GM12878 (cell line): ENCODE measurements around the gene TCP1. TPM values are rescaled to one million over a fixed set of nuclear protein-coding genes. Genes with fewer than 3 reads are reported as not detected.
"Not testable (repeated sequence)": the region's sequence is repeated elsewhere in the genome, so short reads cannot be mapped to it uniquely, and the experiment has no call there.

Experiments used
- ATAC-seq: fragments of 200-7000 bp; cut with Tn5 transposase; 3 replicates; pipeline ENCODE4 v1.9.1; 2020; ENCODE audit warnings: mild to moderate bottlenecking, moderate library complexity
- BruUV-seq: library from RNA; stranded (reverse); fragments of 400-500 nt; replicated peaks from 2 replicates; lab custom pipeline; 2021; lab: Mats Ljungman, UMichigan
- CTCF ChIA-PET: fragments of 300-600 bp; sonication (Branson Sonifier 250); formaldehyde crosslinking; extraction: SDS; loops from one replicate; lab custom pipeline; 2021; ENCODE audit warnings: inconsistent platforms; lab: Yijun Ruan, JAX
- POLR2A ChIA-PET: fragments of 350-600 bp; formaldehyde crosslinking; extraction: SDS; loops from one replicate; lab custom pipeline; 2021; ENCODE audit warnings: inconsistent platforms; lab: Charles Lee
- RAD21 ChIA-PET: fragments of 300-600 bp; sonication (Branson Sonifier 250); formaldehyde crosslinking; loops from one replicate; lab custom pipeline; 2023; ENCODE audit warnings: antibody characterized with exemption; ENCODE audit not compliant: unreplicated experiment; lab: Charles Lee
- SMC1A ChIA-PET: fragments of 300-600 bp; sonication (Branson Sonifier 250); formaldehyde crosslinking; loops from one replicate; lab custom pipeline; 2023; ENCODE audit not compliant: unreplicated experiment, uncharacterized antibody; lab: Charles Lee
- DNase-seq: peaks from one replicate; pipeline ENCODE4 v3.0.0-alpha.2; 2011; ENCODE audit warnings: low read depth, low spot score
- FAIRE-seq: peaks from 3 replicates; lab custom pipeline; 2011; peaks lifted over from hg19 to GRCh38; lab: Jason Lieb, UNC
- H2AFZ ChIP-seq: 2 replicates; pipeline ENCODE4 v1.6.0; 2011; ENCODE audit warnings: low read depth, low read length, control low read depth; ENCODE audit not compliant: control insufficient read depth
- H3K27ac ChIP-seq: 2 replicates; pipeline ENCODE4 v1.5.1; 2011; ENCODE audit warnings: control low read depth; ENCODE audit not compliant: control insufficient read depth, insufficient read depth
- H3K27me3 ChIP-seq, 2 experiments: replicated peaks in 1 of 2; 2 replicates each; pipeline versions ENCODE4 v1.6.0 to v1.6.1; 2011; ENCODE audit warnings: low read length in 1 of 2; ENCODE audit not compliant: control insufficient read depth in 2 of 2, insufficient read depth in 2 of 2
- H3K36me3 ChIP-seq, 2 experiments: 2 replicates each; pipeline ENCODE4 v1.5.1; 2011; ENCODE audit warnings: low read length in 1 of 2; ENCODE audit not compliant: control insufficient read depth in 2 of 2, insufficient read depth in 2 of 2
- H3K4me1 ChIP-seq: 2 replicates; pipeline ENCODE4 v1.6.1; 2011; ENCODE audit warnings: mild to moderate bottlenecking, low read length, moderate library complexity, mixed read lengths; ENCODE audit not compliant: control insufficient read depth, insufficient read depth
- H3K4me2 ChIP-seq: 2 replicates; pipeline ENCODE4 v1.6.0; 2011; ENCODE audit warnings: control low read depth; ENCODE audit not compliant: control insufficient read depth, insufficient read depth
- H3K4me3 ChIP-seq: fragments of 200-600 bp; sonication (generic); 2 replicates; pipeline ENCODE4 v1.5.1; 2016
- H3K79me2 ChIP-seq: 2 replicates; pipeline ENCODE4 v1.6.0; 2011; ENCODE audit warnings: low read length; ENCODE audit not compliant: control insufficient read depth, insufficient read depth
- H3K9ac ChIP-seq: 2 replicates; pipeline ENCODE4 v1.8.0; 2011; ENCODE audit warnings: low read length, control low read depth, mixed read lengths; ENCODE audit not compliant: control insufficient read depth, insufficient read depth
- H3K9me3 ChIP-seq: replicated peaks from 3 replicates; pipeline ENCODE4 v1.5.1; 2011; ENCODE audit warnings: mild to moderate bottlenecking, low read length; ENCODE audit not compliant: control insufficient read depth, insufficient read depth
- H4K20me1 ChIP-seq: 2 replicates; pipeline ENCODE4 v1.6.0; 2011; ENCODE audit not compliant: control insufficient read depth, insufficient read depth
- WGBS: methylation state at CpG from one replicate; pipeline ENCODE4 v1.1.6; 2016; ENCODE audit warnings: low lambda C conversion rate; ENCODE audit not compliant: insufficient replicate concordance, insufficient coverage; ENCODE audit errors: missing lambda C conversion rate; 5-methylcytosine and 5-hydroxymethylcytosine counted together
- in situ Hi-C: fragments of 300-500 bp; cut with MboI; formaldehyde crosslinking; loops from 9 replicates; pipeline ENCODE4 v1.14.3; 2018; ENCODE audit warnings: mixed read lengths
- intact Hi-C: fragments of 100-400 bp; cut with micrococcal nuclease; formaldehyde crosslinking; loops from one replicate; pipeline ENCODE4 v1.14.2; 2022; ENCODE audit not compliant: unreplicated experiment
- polyA plus RNA-seq, 11 experiments: library from polyadenylated mRNA; depleted of rRNA in 4 of 11; unstranded in 6 of 11; stranded (reverse) in 5 of 11; fragments of >200 nt; fragmentation: Nextera tagmentation in 4 of 11; fragmentation: Illumina TruSeq in 1 of 11; extraction: Ambion mirVana in 4 of 11; extraction: Trizol in 1 of 11; gene quantifications; 1 replicate in 1 of 11; 2 replicates in 10 of 11; pipeline versions ENCODE4 v1.2.1 to v1.2.3, GENCODE V29; 2011 to 2016; ENCODE audit warnings: inconsistent platforms in 2 of 11, missing spikeins in 2 of 11, low read depth in 1 of 11
- total RNA-seq, 4 experiments: library from RNA; depleted of rRNA in 3 of 4; stranded (reverse); fragments of >200 nt in 3 of 4; fragmentation: Illumina TruSeq in 1 of 4; extraction: Trizol in 1 of 4; gene quantifications; 2 replicates each; pipeline versions ENCODE4 v1.2.1 to v1.2.3, GENCODE V29; 2013 to 2021
- TF ChIP-seq, protein P1 (sequence below): fragments of 450-650 bp; IDR thresholded peaks from 2 replicates; pipeline ENCODE4 v1.6.1; 2017; ENCODE audit warnings: mild to moderate bottlenecking
- TF ChIP-seq, protein P2 (sequence below): fragments of 450-650 bp; IDR thresholded peaks from 2 replicates; pipeline ENCODE4 v1.6.1; 2016; ENCODE audit warnings: mild to moderate bottlenecking

Gene TCP1
- total and polyA plus RNA-seq, 10 of the 15 experiments (the other 5 are each of a cell fraction or from before 2014, with no cell fraction given) = 133 to 457 (median 306) TPM

DNA sequence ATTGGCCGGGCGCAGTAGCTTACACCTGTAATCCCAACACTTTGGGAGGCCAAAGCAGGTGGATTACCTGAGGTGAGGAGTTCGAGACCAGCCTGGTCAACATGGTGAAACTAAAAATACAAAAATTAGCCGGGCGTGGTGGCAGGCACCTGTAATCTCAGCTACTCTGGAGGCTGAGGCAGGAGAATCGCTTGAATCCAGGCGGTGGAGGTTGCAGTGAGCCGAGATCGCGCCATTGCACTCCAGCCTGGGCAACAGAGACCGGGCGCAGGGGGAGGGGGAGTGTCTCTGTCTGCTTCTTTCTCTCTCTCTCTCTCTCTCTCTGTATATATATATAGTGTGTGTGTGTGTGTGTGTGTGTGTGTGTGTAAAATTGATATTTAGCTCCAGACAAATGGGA is 56.9 kb downstream of the TCP1 start:
- BruUV-seq, FAIRE-seq: not testable (repeated sequence)
- CTCF ChIA-PET = interaction anchor here (1.1 to 2.3 kb wide), 7 partner anchors 10 to 131 kb away, joined by 3 to 5 read pairs (median 4); no protein-coding TSS in a partner anchor

More for the DNA sequence above, 56.9 kb downstream of the TCP1 start:
- H3K4me1 ChIP-seq, DNase-seq, ATAC-seq, H3K36me3 ChIP-seq, in situ Hi-C loops, H3K4me3 ChIP-seq, H2AFZ ChIP-seq, H3K27ac ChIP-seq, H3K4me2 ChIP-seq, H3K9ac ChIP-seq, H4K20me1 ChIP-seq, intact Hi-C loops, H3K9me3 ChIP-seq, H3K27me3 ChIP-seq: not testable (repeated sequence)
- POLR2A ChIA-PET = interaction anchor here (0.8 to 2.8 kb wide), 6 partner anchors 10 to 40 kb away, joined by 4 to 16 read pairs (median 5); partner anchors contain the start of gene ACAT2
- RAD21 ChIA-PET = interaction anchor here (0.9 to 1.6 kb wide), 3 partner anchors 51 to 198 kb away, joined by 3 to 4 read pairs (median 3); partner anchors contain the start of gene TCP1
- TF ChIP-seq, protein P1, sequence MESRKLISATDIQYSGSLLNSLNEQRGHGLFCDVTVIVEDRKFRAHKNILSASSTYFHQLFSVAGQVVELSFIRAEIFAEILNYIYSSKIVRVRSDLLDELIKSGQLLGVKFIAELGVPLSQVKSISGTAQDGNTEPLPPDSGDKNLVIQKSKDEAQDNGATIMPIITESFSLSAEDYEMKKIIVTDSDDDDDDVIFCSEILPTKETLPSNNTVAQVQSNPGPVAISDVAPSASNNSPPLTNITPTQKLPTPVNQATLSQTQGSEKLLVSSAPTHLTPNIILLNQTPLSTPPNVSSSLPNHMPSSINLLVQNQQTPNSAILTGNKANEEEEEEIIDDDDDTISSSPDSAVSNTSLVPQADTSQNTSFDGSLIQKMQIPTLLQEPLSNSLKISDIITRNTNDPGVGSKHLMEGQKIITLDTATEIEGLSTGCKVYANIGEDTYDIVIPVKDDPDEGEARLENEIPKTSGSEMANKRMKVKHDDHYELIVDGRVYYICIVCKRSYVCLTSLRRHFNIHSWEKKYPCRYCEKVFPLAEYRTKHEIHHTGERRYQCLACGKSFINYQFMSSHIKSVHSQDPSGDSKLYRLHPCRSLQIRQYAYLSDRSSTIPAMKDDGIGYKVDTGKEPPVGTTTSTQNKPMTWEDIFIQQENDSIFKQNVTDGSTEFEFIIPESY = peak; percentile 16; the same call in 1 of the 2 replicates
- TF ChIP-seq, protein P2, sequence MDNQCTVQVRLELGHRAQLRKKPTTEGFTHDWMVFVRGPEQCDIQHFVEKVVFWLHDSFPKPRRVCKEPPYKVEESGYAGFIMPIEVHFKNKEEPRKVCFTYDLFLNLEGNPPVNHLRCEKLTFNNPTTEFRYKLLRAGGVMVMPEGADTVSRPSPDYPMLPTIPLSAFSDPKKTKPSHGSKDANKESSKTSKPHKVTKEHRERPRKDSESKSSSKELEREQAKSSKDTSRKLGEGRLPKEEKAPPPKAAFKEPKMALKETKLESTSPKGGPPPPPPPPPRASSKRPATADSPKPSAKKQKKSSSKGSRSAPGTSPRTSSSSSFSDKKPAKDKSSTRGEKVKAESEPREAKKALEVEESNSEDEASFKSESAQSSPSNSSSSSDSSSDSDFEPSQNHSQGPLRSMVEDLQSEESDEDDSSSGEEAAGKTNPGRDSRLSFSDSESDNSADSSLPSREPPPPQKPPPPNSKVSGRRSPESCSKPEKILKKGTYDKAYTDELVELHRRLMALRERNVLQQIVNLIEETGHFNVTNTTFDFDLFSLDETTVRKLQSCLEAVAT = peak; percentile 48; the same call in 1 of the 2 replicates
- WGBS = 95% methylated on average over 12 of the region's 12 CpGs
- H3K79me2 ChIP-seq = peaks cover 98% of the 10 kb centered on the region
- SMC1A ChIA-PET = interaction anchor here (0.7 to 11.1 kb wide), 9 partner anchors 9 to 249 kb away, joined by 3 to 108 read pairs (median 3); partner anchors contain the start of genes ACAT2, MRPL18 and TCP1
